Measurements from ENCODE around the gene RGPD3. TPM values are rescaled to one million over a fixed set of nuclear protein-coding genes. Genes with fewer than 3 reads are reported as not detected.
"Not testable (repeated sequence)": the region's sequence is repeated elsewhere in the genome, so short reads cannot be mapped to it uniquely, and the experiment has no call there.

RGPD3 gene
- total RNA-seq (2021; fragmentation: NEBNext Ultra II Directional; extraction: Animal tissue kit (Norgen Biotek cat#: 25700)): under 1 TPM in 5 of 6 experiments, not detected in 1; 0.05 to 0.11 (median 0.09) TPM
- long read RNA-seq: 0 reads

GRCh38 chr2:106468107-106468506 is at the start of gene RGPD3:
RGPD3 (minus strand) TSS chr2:106468413; CDS start chr2:106468288, 125 bp downstream.
- not testable (repeated sequence) for H3K27me3 Mint-ChIP-seq (ENCODE audit: insufficient read depth); H3K9me3 Mint-ChIP-seq; H3K4me3 Mint-ChIP-seq; H3K27ac Mint-ChIP-seq; H3K4me1 Mint-ChIP-seq (ENCODE audit: low read depth); DNase-seq; H3K36me3 Mint-ChIP-seq (ENCODE audit: low read depth)

- no peak for TF ChIP-seq CTCF (IDR thresholded peaks at IDR 0.05)
- Mint-ChIP-seq H3K27me3 (ENCODE audit: insufficient read depth) (peaks cover 5% of the 10 kb centered on the region), H3K4me1 (ENCODE audit: low read depth) (peaks cover under 1% of the 10 kb centered on the region), H3K9me3 (no peaks in the 10 kb centered on the region), H3K4me3 (no peak overlapping the region), H3K36me3 (ENCODE audit: low read depth) (no peaks in the 10 kb centered on the region), H3K27ac (no peak overlapping the region)
- no peak for DNase-seq
Measured at GRCh38 chr2:106517329-106517728, 49.1 kb upstream of the RGPD3 start.

DNA sequence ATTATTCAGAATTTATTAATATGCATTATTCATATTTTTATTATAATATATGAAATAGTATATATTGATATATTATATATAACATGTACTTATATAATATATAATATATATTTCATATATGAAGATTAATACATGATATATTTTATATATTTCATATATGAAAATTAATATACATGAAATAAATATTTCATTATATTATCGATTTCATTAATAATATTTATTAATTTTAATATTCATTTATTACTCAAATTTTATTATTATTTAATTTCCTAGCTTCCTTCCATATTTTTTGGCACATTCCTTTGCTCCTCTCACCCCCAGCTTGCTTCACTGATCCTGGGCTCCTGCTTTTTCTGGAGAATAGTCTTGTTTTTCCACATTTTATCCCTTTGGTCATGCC is 48.7 kb upstream of the RGPD3 start:
- no peak overlapping the region for H3K27ac Mint-ChIP-seq
- H3K36me3 Mint-ChIP-seq (ENCODE audit: low read depth): no peaks in the 10 kb centered on the region
- H3K9me3 Mint-ChIP-seq: no peaks in the 10 kb centered on the region
- peaks cover 5% of the 10 kb centered on the region for H3K27me3 Mint-ChIP-seq (ENCODE audit: insufficient read depth)
- peaks cover 5% of the 10 kb centered on the region for H3K4me1 Mint-ChIP-seq (ENCODE audit: low read depth)
- H3K4me3 Mint-ChIP-seq: no peak overlapping the region
- no peak for DNase-seq
- TF ChIP-seq CTCF (IDR thresholded peaks at IDR 0.05): no peak

GRCh38 chr2:106516436-106516835 is 48.2 kb upstream of the RGPD3 start:
- H3K27ac Mint-ChIP-seq: no peak overlapping the region
- H3K27me3 Mint-ChIP-seq (ENCODE audit: insufficient read depth): peaks cover 5% of the 10 kb centered on the region
- H3K4me3 Mint-ChIP-seq: no peak overlapping the region
- DNase-seq: no peak
- H3K9me3 Mint-ChIP-seq: no peaks in the 10 kb centered on the region
- H3K4me1 Mint-ChIP-seq (ENCODE audit: low read depth): peaks cover 7% of the 10 kb centered on the region
- TF ChIP-seq CTCF (IDR thresholded peaks at IDR 0.05): no peak
- no peaks in the 10 kb centered on the region for H3K36me3 Mint-ChIP-seq (ENCODE audit: low read depth)

DNA sequence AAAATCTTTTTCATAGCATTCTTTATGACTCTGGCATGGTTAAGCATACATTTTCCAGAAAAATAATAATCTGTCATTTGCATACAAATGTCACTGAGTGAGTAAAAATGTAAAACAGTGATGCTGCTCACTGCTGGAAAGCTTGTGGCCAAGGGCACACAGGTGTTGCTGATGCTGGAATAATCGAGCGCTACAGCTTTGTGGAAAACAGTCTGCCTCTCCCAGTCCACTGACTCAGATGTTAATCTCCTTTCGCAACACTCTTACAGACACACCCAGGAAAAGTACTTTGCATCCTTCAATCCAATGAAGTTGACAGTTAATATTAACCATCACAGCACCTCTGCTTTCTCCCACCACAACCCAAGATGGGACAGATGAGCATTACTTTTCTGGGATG is 46.6 kb upstream of the RGPD3 start:
- not testable (repeated sequence) for H3K4me1 Mint-ChIP-seq (ENCODE audit: low read depth); H3K9me3 Mint-ChIP-seq; H3K4me3 Mint-ChIP-seq; H3K36me3 Mint-ChIP-seq (ENCODE audit: low read depth); H3K27me3 Mint-ChIP-seq (ENCODE audit: insufficient read depth); DNase-seq; H3K27ac Mint-ChIP-seq

GRCh38 chr2:106513391-106513790 is 45.2 kb upstream of the RGPD3 start:
- DNase-seq; H3K36me3 Mint-ChIP-seq (ENCODE audit: low read depth); H3K4me1 Mint-ChIP-seq (ENCODE audit: low read depth); H3K27me3 Mint-ChIP-seq (ENCODE audit: insufficient read depth); H3K4me3 Mint-ChIP-seq; H3K9me3 Mint-ChIP-seq; H3K27ac Mint-ChIP-seq: not testable (repeated sequence)

- not testable (repeated sequence) for H3K9me3 Mint-ChIP-seq; DNase-seq; H3K36me3 Mint-ChIP-seq (ENCODE audit: low read depth); H3K4me1 Mint-ChIP-seq (ENCODE audit: low read depth); H3K27me3 Mint-ChIP-seq (ENCODE audit: insufficient read depth)
- H3K4me3 Mint-ChIP-seq: peak overlapping the region; percentile 77
- peak overlapping the region; percentile 57 for H3K27ac Mint-ChIP-seq
Measured at GRCh38 chr2:106511934-106512333, 43.7 kb upstream of the RGPD3 start.

GRCh38 chr2:106511476-106511901 is 43.3 kb upstream of the RGPD3 start:
- H3K27me3 Mint-ChIP-seq (ENCODE audit: insufficient read depth): not testable (repeated sequence)
- peak overlapping the region; percentile 57 for H3K27ac Mint-ChIP-seq

DNA sequence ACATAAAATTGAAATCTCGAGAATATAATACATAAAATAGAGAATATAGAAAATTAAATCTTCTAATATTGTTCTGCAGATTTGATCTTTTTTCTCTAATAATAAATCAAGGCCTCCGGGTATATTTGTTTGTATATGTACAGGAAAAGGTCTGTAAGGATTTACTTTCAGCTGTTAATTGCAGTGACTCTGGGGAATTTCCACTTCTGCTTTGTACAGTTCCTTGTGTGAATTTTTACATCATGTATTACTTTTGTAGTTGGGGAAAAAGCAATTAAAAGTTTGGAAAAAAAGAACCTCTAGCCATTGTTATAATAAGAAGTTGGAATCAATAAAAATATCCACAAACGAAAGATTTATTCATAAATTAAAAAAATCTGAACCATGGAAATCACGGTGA is 42.6 kb upstream of the RGPD3 start:
- not testable (repeated sequence) for H3K36me3 Mint-ChIP-seq (ENCODE audit: low read depth); H3K9me3 Mint-ChIP-seq; H3K4me1 Mint-ChIP-seq (ENCODE audit: low read depth); H3K27me3 Mint-ChIP-seq (ENCODE audit: insufficient read depth); H3K4me3 Mint-ChIP-seq; DNase-seq; H3K27ac Mint-ChIP-seq

More at GRCh38 chr2:106511476-106511901, 43.3 kb upstream of the RGPD3 start:
- DNase-seq: peak; percentile 84
- H3K36me3 Mint-ChIP-seq (ENCODE audit: low read depth); H3K9me3 Mint-ChIP-seq; H3K4me1 Mint-ChIP-seq (ENCODE audit: low read depth): not testable (repeated sequence)
- peak overlapping the region; percentile 77 for H3K4me3 Mint-ChIP-seq

GRCh38 chr2:106509374-106509770 is 41.2 kb upstream of the RGPD3 start:
- H3K9me3 Mint-ChIP-seq; H3K36me3 Mint-ChIP-seq (ENCODE audit: low read depth); DNase-seq; H3K27ac Mint-ChIP-seq; H3K4me1 Mint-ChIP-seq (ENCODE audit: low read depth); H3K4me3 Mint-ChIP-seq; H3K27me3 Mint-ChIP-seq (ENCODE audit: insufficient read depth): not testable (repeated sequence)

DNA sequence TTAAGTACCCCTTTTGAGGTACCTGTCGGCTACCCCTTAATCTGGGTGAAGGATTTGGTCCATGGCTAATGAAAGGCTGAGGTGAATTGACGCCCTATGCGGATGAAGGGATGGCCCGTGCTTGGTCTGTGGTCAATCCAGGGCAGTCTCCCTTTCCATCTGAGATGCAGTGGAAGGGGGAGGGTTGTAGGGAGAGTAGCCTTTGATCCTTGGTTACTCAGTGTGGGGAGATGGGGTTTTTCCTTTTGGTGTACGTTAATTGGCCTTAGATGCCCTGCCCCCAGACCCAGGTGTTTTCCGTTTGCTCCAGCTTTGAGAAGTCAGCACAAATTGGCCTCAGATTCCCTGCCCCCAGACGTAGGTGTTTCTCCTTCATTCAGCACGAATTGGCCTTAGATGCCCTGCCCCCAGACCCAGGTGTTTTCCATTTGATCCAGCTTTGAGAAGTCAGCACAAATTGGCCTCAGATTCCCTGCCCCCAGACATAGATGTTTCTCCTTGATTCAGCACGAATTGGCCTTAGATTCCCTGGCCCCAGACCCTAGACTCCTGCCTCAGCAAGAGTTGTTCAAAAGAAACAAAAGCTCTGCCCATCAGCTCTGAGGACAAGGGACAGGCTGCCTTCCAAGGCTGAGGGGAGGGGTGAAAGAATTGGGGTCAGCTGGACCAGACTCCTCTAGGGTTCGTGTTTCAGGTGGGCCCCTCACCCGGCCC is 40.6 kb upstream of the RGPD3 start:
- not testable (repeated sequence) for H3K36me3 Mint-ChIP-seq (ENCODE audit: low read depth); H3K27ac Mint-ChIP-seq; H3K9me3 Mint-ChIP-seq; H3K27me3 Mint-ChIP-seq (ENCODE audit: insufficient read depth); H3K4me3 Mint-ChIP-seq; DNase-seq; H3K4me1 Mint-ChIP-seq (ENCODE audit: low read depth)
